Mesenchymal stem cell (in vitro differentiated cells and primary cell): ENCODE results near the gene MAPK6.

Experiments used
- DNase-seq: peaks from one replicate; pipeline ENCODE4 v3.0.0-alpha.2; 2013
- H2AFZ ChIP-seq: one replicate; pipeline ENCODE4 v1.6.1; 2013; ENCODE audit warnings: low read depth, mild to moderate bottlenecking, control low read depth, inconsistent platforms, low read length, moderate library complexity
- H2AK5ac ChIP-seq: 2 replicates; pipeline ENCODE4 v1.6.1; 2013; ENCODE audit warnings: low read length, moderate library complexity, mild to moderate bottlenecking, inconsistent platforms; ENCODE audit not compliant: severe bottlenecking
- H2BK120ac ChIP-seq: one replicate; pipeline ENCODE4 v1.6.1; 2013; ENCODE audit warnings: low read depth, mild to moderate bottlenecking, inconsistent platforms, low read length, moderate library complexity
- H2BK12ac ChIP-seq, 2 experiments: one replicate each; pipeline ENCODE4 v1.6.1; 2013; ENCODE audit warnings: inconsistent platforms in 2 of 2, low read length in 2 of 2, mild to moderate bottlenecking in 2 of 2, moderate library complexity in 2 of 2, control low read depth in 1 of 2
- H2BK15ac ChIP-seq: one replicate; pipeline ENCODE4 v1.6.1; 2013; ENCODE audit warnings: mild to moderate bottlenecking, low read depth, inconsistent platforms; ENCODE audit not compliant: poor library complexity, severe bottlenecking
- H2BK5ac ChIP-seq: 2 replicates; pipeline ENCODE4 v1.6.1; 2013; ENCODE audit warnings: low read depth, mild to moderate bottlenecking, low read length, control low read depth, inconsistent platforms; ENCODE audit not compliant: poor library complexity, severe bottlenecking
- H3K14ac ChIP-seq, 2 experiments: one replicate each; pipeline ENCODE4 v1.6.1; 2013; ENCODE audit warnings: inconsistent platforms in 2 of 2, low read length in 2 of 2, control low read depth in 1 of 2, mild to moderate bottlenecking in 1 of 2, moderate library complexity in 1 of 2
- H3K18ac ChIP-seq, 2 experiments: one replicate each; pipeline ENCODE4 v1.6.1; 2013; ENCODE audit warnings: inconsistent platforms in 2 of 2, low read length in 2 of 2, control low read depth in 1 of 2, low read depth in 1 of 2, mild to moderate bottlenecking in 1 of 2
- H3K23ac ChIP-seq, 2 experiments: one replicate each; pipeline ENCODE4 v1.6.1; 2013; ENCODE audit warnings: inconsistent platforms in 2 of 2, low read length in 2 of 2, mild to moderate bottlenecking in 2 of 2, moderate library complexity in 2 of 2, control low read depth in 1 of 2
- H3K27ac ChIP-seq: 2 replicates; pipeline ENCODE4 v1.5.1; 2013; ENCODE audit warnings: mild to moderate bottlenecking, moderate library complexity, low read length, control low read depth, inconsistent platforms; ENCODE audit not compliant: poor library complexity, severe bottlenecking
- H3K27me3 ChIP-seq, 2 experiments: 2 replicates each; pipeline versions ENCODE4 v1.6.1 to v1.7.0; 2013; ENCODE audit warnings: low read length in 2 of 2, mild to moderate bottlenecking in 2 of 2, moderate library complexity in 2 of 2, control low read depth in 1 of 2, inconsistent platforms in 1 of 2; ENCODE audit not compliant: control insufficient read depth in 1 of 2, insufficient read depth in 1 of 2
- H3K36me3 ChIP-seq, 2 experiments: 2 replicates each; pipeline versions ENCODE4 v1.6.1 to v1.7.0; 2013; ENCODE audit warnings: low read length in 2 of 2, control low read depth in 1 of 2, inconsistent platforms in 1 of 2, low read depth in 1 of 2, mild to moderate bottlenecking in 1 of 2; ENCODE audit not compliant: insufficient read depth in 2 of 2, control insufficient read depth in 1 of 2
- H3K4ac ChIP-seq, 2 experiments: one replicate each; pipeline ENCODE4 v1.6.1; 2013; ENCODE audit warnings: inconsistent platforms in 2 of 2, low read length in 2 of 2, mild to moderate bottlenecking in 2 of 2, moderate library complexity in 2 of 2, control low read depth in 1 of 2, low read depth in 1 of 2
- H3K4me1 ChIP-seq: 2 replicates; pipeline ENCODE4 v1.6.1; 2013; ENCODE audit warnings: low read depth, low read length, control low read depth; ENCODE audit not compliant: control insufficient read depth, insufficient read depth
- H3K4me2 ChIP-seq: 2 replicates; pipeline ENCODE4 v1.6.1; 2013; ENCODE audit warnings: low read length, mild to moderate bottlenecking, inconsistent platforms; ENCODE audit not compliant: poor library complexity, severe bottlenecking
- H3K4me3 ChIP-seq, 2 experiments: 2 replicates each; pipeline versions ENCODE4 v1.5.1 to v1.7.0; 2013; ENCODE audit warnings: low read length in 2 of 2, mild to moderate bottlenecking in 2 of 2, control low read depth in 1 of 2, low read depth in 1 of 2; ENCODE audit not compliant: insufficient read depth in 1 of 2
- H3K79me1 ChIP-seq: replicated peaks from 2 replicates; pipeline ENCODE4 v1.6.1; 2013; ENCODE audit warnings: mild to moderate bottlenecking, control low read depth, low read length, inconsistent platforms; ENCODE audit not compliant: poor library complexity, severe bottlenecking
- H3K9ac ChIP-seq: 2 replicates; pipeline ENCODE4 v1.7.0; 2013; ENCODE audit warnings: mild to moderate bottlenecking, low read length, moderate library complexity
- H3K9me3 ChIP-seq: 2 replicates; pipeline ENCODE4 v1.7.0; 2013; ENCODE audit warnings: mild to moderate bottlenecking, low read length; ENCODE audit not compliant: control insufficient read depth
- H4K8ac ChIP-seq: one replicate; pipeline ENCODE4 v1.6.1; 2013; ENCODE audit warnings: inconsistent platforms, mild to moderate bottlenecking, low read length, moderate library complexity
- H4K91ac ChIP-seq: one replicate; pipeline ENCODE4 v1.6.1; 2013; ENCODE audit warnings: mild to moderate bottlenecking, low read length, inconsistent platforms
- WGBS: methylation state at CpG from one replicate; pipeline ENCODE4 v1.1.7; 2013; ENCODE audit warnings: mixed read lengths; 5-methylcytosine and 5-hydroxymethylcytosine counted together

The MAPK6 gene

GRCh38 chr15:52112203-52112750 is 93.3 kb downstream of the MAPK6 start:
- H2BK5ac ChIP-seq = no peak overlapping the region
- peak overlapping the region in 1 of 2 experiments; percentile 64 for H3K23ac ChIP-seq
- H3K18ac ChIP-seq = peak overlapping the region; percentile 3 to 54
- no peaks in the 10 kb centered on the region for H3K79me1 ChIP-seq
- H3K9me3 ChIP-seq = no peaks in the 10 kb centered on the region
- peaks cover 6 to 12% of the 10 kb centered on the region in 2 experiments for H3K27me3 ChIP-seq
- no peak for DNase-seq
- peak overlapping the region; percentile 71 for H4K91ac ChIP-seq
- H3K4me3 ChIP-seq = peak overlapping the region in 1 of 2 experiments; percentile 57
- no peak overlapping the region for H3K4me2 ChIP-seq
- H3K9ac ChIP-seq = peak overlapping the region; percentile 59
- H3K27ac ChIP-seq = no peak overlapping the region
- no peaks in the 10 kb centered on the region for H3K4me1 ChIP-seq
- H2AFZ ChIP-seq = no peak overlapping the region
- peak overlapping the region in 1 of 2 experiments; percentile 59 for H3K14ac ChIP-seq
- H3K4ac ChIP-seq = no peak overlapping the region
- no peak overlapping the region for H2BK120ac ChIP-seq
- WGBS = 51% methylated on average over 61 of the region's 61 CpGs
- H2BK15ac ChIP-seq = no peak overlapping the region
- H2BK12ac ChIP-seq = no peak overlapping the region
- H2AK5ac ChIP-seq = no peak overlapping the region
- no peak overlapping the region for H4K8ac ChIP-seq
- no peaks in the 10 kb centered on the region for H3K36me3 ChIP-seq

- no peak overlapping the region for H4K91ac ChIP-seq
- H2BK15ac ChIP-seq = no peak overlapping the region
- H3K79me1 ChIP-seq = no peaks in the 10 kb centered on the region
- no peak overlapping the region for H3K18ac ChIP-seq
- H3K4me3 ChIP-seq = no peak overlapping the region
- no peak overlapping the region for H3K23ac ChIP-seq
- H2BK5ac ChIP-seq = no peak overlapping the region
- no peaks in the 10 kb centered on the region for H3K9me3 ChIP-seq
- WGBS = 96% methylated on average over 3 of the region's 3 CpGs
- no peak overlapping the region for H3K9ac ChIP-seq
- H3K4me2 ChIP-seq = no peak overlapping the region
- H3K4me1 ChIP-seq = peaks cover 5% of the 10 kb centered on the region
- H2AFZ ChIP-seq = no peak overlapping the region
- no peak overlapping the region for H4K8ac ChIP-seq
- H2BK120ac ChIP-seq = no peak overlapping the region
- no peak overlapping the region for H2BK12ac ChIP-seq
- H3K4ac ChIP-seq = no peak overlapping the region
- no peak overlapping the region for H2AK5ac ChIP-seq
- no peak overlapping the region for H3K27ac ChIP-seq
- no peak for DNase-seq
- H3K36me3 ChIP-seq = no peaks in the 10 kb centered on the region
- no peak overlapping the region for H3K14ac ChIP-seq
- H3K27me3 ChIP-seq = peaks cover 6 to 12% of the 10 kb centered on the region in 2 experiments
These were observed 94.2 kb downstream of the MAPK6 start for GRCh38 chr15:52113235-52113634.

GRCh38 chr15:52113708-52114107 is 94.7 kb downstream of the MAPK6 start:
- H3K36me3 ChIP-seq = no peaks in the 10 kb centered on the region
- no peak overlapping the region for H2BK120ac ChIP-seq
- H3K9me3 ChIP-seq = no peaks in the 10 kb centered on the region
- no peak overlapping the region for H2AK5ac ChIP-seq
- no peak overlapping the region for H2BK12ac ChIP-seq
- H3K9ac ChIP-seq = no peak overlapping the region
- no peak overlapping the region for H4K91ac ChIP-seq
- H3K4me1 ChIP-seq = peaks cover 5% of the 10 kb centered on the region
- H3K4me3 ChIP-seq = no peak overlapping the region
- no peaks in the 10 kb centered on the region for H3K79me1 ChIP-seq
- H3K18ac ChIP-seq = no peak overlapping the region
- H2BK5ac ChIP-seq = no peak overlapping the region
- H3K27ac ChIP-seq = no peak overlapping the region
- DNase-seq = no peak
- H3K4ac ChIP-seq = no peak overlapping the region
- H3K4me2 ChIP-seq = no peak overlapping the region
- H3K14ac ChIP-seq = no peak overlapping the region
- H3K27me3 ChIP-seq = peaks cover 6 to 12% of the 10 kb centered on the region in 2 experiments
- no peak overlapping the region for H2AFZ ChIP-seq
- no peak overlapping the region for H4K8ac ChIP-seq
- no peak overlapping the region for H2BK15ac ChIP-seq
- H3K23ac ChIP-seq = no peak overlapping the region

GRCh38 chr15:52114261-52115055 is 95.4 kb downstream of the MAPK6 start:
- Histone ChIP-seq H3K4me2 (no peak overlapping the region), H3K27me3 (peaks cover 5 to 12% of the 10 kb centered on the region in 2 experiments), H2BK12ac (no peak overlapping the region), H2BK15ac (no peak overlapping the region), H3K9me3 (no peaks in the 10 kb centered on the region), H3K23ac (no peak overlapping the region), H2AK5ac (no peak overlapping the region), H2BK5ac (no peak overlapping the region), H3K4me1 (peaks cover 5% of the 10 kb centered on the region), H4K91ac (no peak overlapping the region), H3K4me3 (no peak overlapping the region), H3K14ac (no peak overlapping the region), H3K36me3 (no peaks in the 10 kb centered on the region), H3K79me1 (no peaks in the 10 kb centered on the region), H3K9ac (no peak overlapping the region), H2BK120ac (no peak overlapping the region), H4K8ac (no peak overlapping the region), H3K4ac (no peak overlapping the region), H3K18ac (no peak overlapping the region), H3K27ac (no peak overlapping the region), H2AFZ (no peak overlapping the region)
- WGBS = 90% methylated on average over 4 of the region's 5 CpGs
- DNase-seq = no peak
